GM23338 (cell line): ENCODE measurements around the gene STAU1. TPM values are rescaled to one million over a fixed set of nuclear protein-coding genes. Genes with fewer than 3 reads are reported as not detected.

Experiments
- ATAC-seq: fragments of 200-7000 bp; cut with Tn5 transposase; 3 replicates; pipeline ENCODE4 v1.9.1; 2020
- DNase-seq: peaks from one replicate; pipeline ENCODE4 v3.0.0-alpha.2; 2015; ENCODE audit warnings: low spot score
- H2AFZ ChIP-seq: fragments of 200-600 bp; sonication (generic); 2 replicates; pipeline ENCODE4 v1.8.0; 2016; ENCODE audit warnings: antibody characterized with exemption, mild to moderate bottlenecking, moderate library complexity
- H3F3A ChIP-seq: fragments of 200-600 bp; sonication (generic); replicated peaks from 2 replicates; pipeline ENCODE4 v1.8.0; 2017; ENCODE audit warnings: antibody characterized with exemption, mixed run types, low read depth
- H3K27ac ChIP-seq: fragments of 200-600 bp; sonication (generic); 2 replicates; pipeline ENCODE4 v1.6.1; 2016; ENCODE audit warnings: low read depth
- H3K27me3 ChIP-seq: fragments of 200-600 bp; sonication (generic); 2 replicates; pipeline ENCODE4 v1.8.0; 2016; ENCODE audit warnings: mild to moderate bottlenecking, mixed run types, moderate library complexity; ENCODE audit not compliant: insufficient read depth
- H3K36me3 ChIP-seq: fragments of 200-600 bp; sonication (generic); 2 replicates; pipeline ENCODE4 v1.8.0; 2016; ENCODE audit warnings: mild to moderate bottlenecking; ENCODE audit not compliant: insufficient read depth
- H3K4me1 ChIP-seq: fragments of 200-600 bp; sonication (generic); 2 replicates; pipeline ENCODE4 v1.8.0; 2016; ENCODE audit warnings: mild to moderate bottlenecking, moderate library complexity; ENCODE audit not compliant: insufficient read depth
- H3K4me2 ChIP-seq: fragments of 200-600 bp; sonication (generic); 2 replicates; pipeline ENCODE4 v1.7.1; 2017; ENCODE audit warnings: mixed run types
- H3K4me3 ChIP-seq: fragments of 200-600 bp; sonication (generic); 2 replicates; pipeline ENCODE4 v1.6.1; 2016; ENCODE audit warnings: mixed run types
- H3K79me2 ChIP-seq: fragments of 200-600 bp; sonication (generic); replicated peaks from 2 replicates; pipeline ENCODE4 v1.8.0; 2017; ENCODE audit warnings: mild to moderate bottlenecking; ENCODE audit not compliant: insufficient read depth
- H3K9me2 ChIP-seq: fragments of 200-600 bp; sonication (generic); 2 replicates; pipeline ENCODE4 v1.8.0; 2017; ENCODE audit not compliant: insufficient read depth
- H4K20me1 ChIP-seq: fragments of 200-600 bp; sonication (generic); replicated peaks from 2 replicates; pipeline ENCODE4 v1.8.0; 2017; ENCODE audit warnings: mild to moderate bottlenecking; ENCODE audit not compliant: insufficient read depth
- H3K27ac Mint-ChIP-seq: 2 replicates; pipeline ENCODE4 v1.8.0; 2020; ENCODE audit warnings: inconsistent platforms, mild to moderate bottlenecking, moderate library complexity, mixed read lengths
- H3K27me3 Mint-ChIP-seq: 3 replicates; pipeline ENCODE4 v1.8.0; 2022; ENCODE audit warnings: low read depth, mild to moderate bottlenecking, moderate library complexity, mixed read lengths, inconsistent platforms; ENCODE audit not compliant: insufficient read depth, poor library complexity
- H3K36me3 Mint-ChIP-seq: 3 replicates; pipeline ENCODE4 v1.8.0; 2021; ENCODE audit warnings: low read depth, mild to moderate bottlenecking, inconsistent platforms, moderate library complexity, mixed read lengths
- H3K4me1 Mint-ChIP-seq: 3 replicates; pipeline ENCODE4 v1.8.0; 2020; ENCODE audit warnings: mild to moderate bottlenecking, inconsistent platforms, mixed read lengths
- H3K4me3 Mint-ChIP-seq: 3 replicates; pipeline ENCODE4 v1.8.0; 2021; ENCODE audit warnings: moderate library complexity, mild to moderate bottlenecking, inconsistent platforms, mixed read lengths
- H3K9me3 Mint-ChIP-seq: 3 replicates; pipeline ENCODE4 v1.8.0; 2020; ENCODE audit warnings: moderate library complexity, mild to moderate bottlenecking, inconsistent platforms, mixed read lengths
- CREB1 ChIP-seq: fragments of 250-450 bp; sonication (Bioruptor Pico); IDR thresholded peaks from 2 replicates; pipeline ENCODE4 v1.5.0; 2020; ENCODE audit warnings: low read depth, mild to moderate bottlenecking, moderate library complexity
- EZH2 ChIP-seq: fragments of 200-600 bp; sonication (generic); IDR thresholded peaks from one replicate; pipeline ENCODE4 v1.8.0; 2017; ENCODE audit warnings: antibody characterized with exemption, mild to moderate bottlenecking, low read depth; ENCODE audit not compliant: unreplicated experiment
- EZH2phosphoT487 ChIP-seq: fragments of 200-600 bp; sonication (generic); IDR thresholded peaks from one replicate; pipeline ENCODE4 v1.8.1; 2018; ENCODE audit warnings: antibody characterized with exemption; ENCODE audit not compliant: unreplicated experiment
- JUNB ChIP-seq: IDR thresholded peaks from one replicate; pipeline ENCODE4 v1.6.1; 2016; ENCODE audit warnings: antibody characterized with exemption; ENCODE audit not compliant: unreplicated experiment
- NANOG ChIP-seq: IDR thresholded peaks from 2 replicates; pipeline ENCODE4 v1.6.1; 2016; ENCODE audit warnings: antibody characterized with exemption, borderline replicate concordance
- POLR2AphosphoS5 ChIP-seq: IDR thresholded peaks from 2 replicates; pipeline ENCODE4 v1.6.1; 2016; ENCODE audit warnings: antibody characterized with exemption, low read depth
- STAT1 ChIP-seq: IDR thresholded peaks from one replicate; pipeline ENCODE4 v1.6.1; 2016; ENCODE audit warnings: antibody characterized with exemption; ENCODE audit not compliant: unreplicated experiment
- ZNF114 ChIP-seq: fragments of 250-450 bp; sonication (Bioruptor Pico); IDR thresholded peaks from 2 replicates; pipeline ENCODE4 v1.5.0; 2020; ENCODE audit warnings: mild to moderate bottlenecking, moderate library complexity
- ZNF331 ChIP-seq: fragments of 250-450 bp; sonication (Bioruptor Pico); IDR thresholded peaks from 2 replicates; pipeline ENCODE4 v1.5.0; 2020; ENCODE audit warnings: low read depth, mild to moderate bottlenecking, moderate library complexity
- ZNF462 ChIP-seq: fragments of 250-450 bp; sonication (Bioruptor Pico); IDR thresholded peaks from 2 replicates; pipeline ENCODE4 v1.5.0; 2020; ENCODE audit warnings: mild to moderate bottlenecking, moderate library complexity
- polyA plus RNA-seq: library from polyadenylated mRNA; unstranded; fragments of >200 nt; fragmentation: Nextera tagmentation; extraction: Ambion mirVana; gene quantifications from 2 replicates; pipeline ENCODE4 v1.2.1, GENCODE V29; 2016
- total RNA-seq: library from RNA; depleted of rRNA; stranded (reverse); fragments of >200 nt; shearing (Covaris generic); gene quantifications from 2 replicates; pipeline ENCODE4 v1.2.3, GENCODE V29; 2014
- TF ChIP-seq, protein P1 (sequence below), 2 experiments: fragments of 200-600 bp in 1 of 2; sonication (generic) in 1 of 2; conservative IDR thresholded peaks; 2 replicates each; pipeline versions ENCODE4 v1.5.1 to v1.6.1; 2016 to 2017; ENCODE audit warnings: antibody characterized with exemption in 2 of 2, low read depth in 2 of 2, mild to moderate bottlenecking in 2 of 2, moderate library complexity in 1 of 2
- TF ChIP-seq, protein P2 (sequence below): IDR thresholded peaks from 2 replicates; pipeline ENCODE4 v1.6.1; 2016; ENCODE audit warnings: antibody characterized with exemption

Gene STAU1
- total and polyA plus RNA-seq, 2 experiments from 2014 or later: 102 TPM

DNA sequence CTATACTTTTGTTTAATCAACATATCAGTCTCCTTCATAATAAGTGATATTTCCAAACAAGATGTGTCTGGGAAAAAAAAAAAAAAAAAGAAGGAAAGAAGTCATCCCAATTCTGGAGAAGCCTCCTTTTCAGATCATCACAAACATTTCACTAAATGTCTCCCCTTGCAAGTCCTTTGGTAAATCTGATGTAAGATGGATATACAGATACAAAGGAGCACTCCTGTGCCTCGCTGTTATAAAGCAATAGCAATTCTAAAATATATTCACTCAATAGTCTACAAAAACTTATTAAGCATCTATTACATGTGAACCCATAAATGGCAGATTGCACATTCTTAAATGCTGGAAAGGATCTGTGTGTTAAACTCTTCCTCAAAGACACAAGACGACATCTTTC lies 17.4 kb downstream of the STAU1 start (continued):
- TF ChIP-seq, protein P1, sequence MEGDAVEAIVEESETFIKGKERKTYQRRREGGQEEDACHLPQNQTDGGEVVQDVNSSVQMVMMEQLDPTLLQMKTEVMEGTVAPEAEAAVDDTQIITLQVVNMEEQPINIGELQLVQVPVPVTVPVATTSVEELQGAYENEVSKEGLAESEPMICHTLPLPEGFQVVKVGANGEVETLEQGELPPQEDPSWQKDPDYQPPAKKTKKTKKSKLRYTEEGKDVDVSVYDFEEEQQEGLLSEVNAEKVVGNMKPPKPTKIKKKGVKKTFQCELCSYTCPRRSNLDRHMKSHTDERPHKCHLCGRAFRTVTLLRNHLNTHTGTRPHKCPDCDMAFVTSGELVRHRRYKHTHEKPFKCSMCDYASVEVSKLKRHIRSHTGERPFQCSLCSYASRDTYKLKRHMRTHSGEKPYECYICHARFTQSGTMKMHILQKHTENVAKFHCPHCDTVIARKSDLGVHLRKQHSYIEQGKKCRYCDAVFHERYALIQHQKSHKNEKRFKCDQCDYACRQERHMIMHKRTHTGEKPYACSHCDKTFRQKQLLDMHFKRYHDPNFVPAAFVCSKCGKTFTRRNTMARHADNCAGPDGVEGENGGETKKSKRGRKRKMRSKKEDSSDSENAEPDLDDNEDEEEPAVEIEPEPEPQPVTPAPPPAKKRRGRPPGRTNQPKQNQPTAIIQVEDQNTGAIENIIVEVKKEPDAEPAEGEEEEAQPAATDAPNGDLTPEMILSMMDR (conservative IDR thresholded peaks at IDR 0.05; ENCODE audit: low read depth in 2 of 2): no peak

- ATAC-seq (no peak), DNase-seq (no peak)
- Histone ChIP-seq H3K9me2 (no peaks in the 10 kb centered on the region), H3K4me1 (0 out of 2 replicates have a peak, but pooled peaks cover 4% of the 10 kb centered on the region), H3K4me3 (no peak overlapping the region), H3K36me3 (peaks cover 5% of the 10 kb centered on the region; the same call in 1 of the 2 replicates), H3F3A (no peaks in the 10 kb centered on the region), H4K20me1 (peaks cover 46% of the 10 kb centered on the region), H3K27me3 (no peaks in the 10 kb centered on the region), H3K4me2 (no peak overlapping the region), H3K27ac (no peak overlapping the region), H3K79me2 (peaks cover 100% of the 10 kb centered on the region), H2AFZ (no peak overlapping the region)
- no peak overlapping the region for H3K27ac Mint-ChIP-seq
- peaks cover 9% of the 10 kb centered on the region; the same call in 2 of the 3 replicates for H3K4me1 Mint-ChIP-seq
- no peaks in the 10 kb centered on the region for H3K27me3 Mint-ChIP-seq
- H3K9me3 Mint-ChIP-seq: no peaks in the 10 kb centered on the region
- peaks cover 25% of the 10 kb centered on the region; the same call in 2 of the 3 replicates for H3K36me3 Mint-ChIP-seq
- no peak overlapping the region for H3K4me3 Mint-ChIP-seq
- no peak for TF ChIP-seq STAT1
- TF ChIP-seq POLR2AphosphoS5: no peak
- TF ChIP-seq CREB1 (CRISPR knock-in tag): no peak
- no peak for TF ChIP-seq ZNF331 (CRISPR knock-in tag)
- TF ChIP-seq, protein P2, sequence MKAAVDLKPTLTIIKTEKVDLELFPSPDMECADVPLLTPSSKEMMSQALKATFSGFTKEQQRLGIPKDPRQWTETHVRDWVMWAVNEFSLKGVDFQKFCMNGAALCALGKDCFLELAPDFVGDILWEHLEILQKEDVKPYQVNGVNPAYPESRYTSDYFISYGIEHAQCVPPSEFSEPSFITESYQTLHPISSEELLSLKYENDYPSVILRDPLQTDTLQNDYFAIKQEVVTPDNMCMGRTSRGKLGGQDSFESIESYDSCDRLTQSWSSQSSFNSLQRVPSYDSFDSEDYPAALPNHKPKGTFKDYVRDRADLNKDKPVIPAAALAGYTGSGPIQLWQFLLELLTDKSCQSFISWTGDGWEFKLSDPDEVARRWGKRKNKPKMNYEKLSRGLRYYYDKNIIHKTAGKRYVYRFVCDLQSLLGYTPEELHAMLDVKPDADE: no peak
- no peak for TF ChIP-seq NANOG
- TF ChIP-seq ZNF462: no peak
- TF ChIP-seq ZNF114 (CRISPR knock-in tag): no peak
- TF ChIP-seq EZH2: no peak
- no peak for TF ChIP-seq JUNB
- TF ChIP-seq, protein P1 (conservative IDR thresholded peaks at IDR 0.05; ENCODE audit: low read depth in 2 of 2): no peak
- no peak for TF ChIP-seq EZH2phosphoT487
Measured at GRCh38 chr20:49169547-49169946, 18.6 kb downstream of the STAU1 start.
